ENCODE results near the gene MTA2.
"Not testable (repeated sequence)": the region's sequence is repeated elsewhere in the genome, so short reads cannot be mapped to it uniquely, and the experiment has no call there.

Gene MTA2

GRCh38 chr11:62588966-62589637 is 12.6 kb downstream of the MTA2 start:
- H3K36me3 ChIP-seq (ENCODE audit: low read depth), result peaks cover 66% of the 10 kb centered on the region
- H3K4me3 ChIP-seq (ENCODE audit: severe bottlenecking), result no peak overlapping the region
- H3K4me1 ChIP-seq (ENCODE audit: insufficient read depth, poor library complexity, severe bottlenecking), result peaks cover 4% of the 10 kb centered on the region
- H3K9me3 ChIP-seq (ENCODE audit: severe bottlenecking), result no peaks in the 10 kb centered on the region
- H3K27ac ChIP-seq (ENCODE audit: poor library complexity, severe bottlenecking), result no peak overlapping the region
- no peak for DNase-seq (ENCODE audit: low spot score)
- no peak for ATAC-seq (ENCODE audit: low read depth)
- no peaks in the 10 kb centered on the region for H3K27me3 ChIP-seq (ENCODE audit: insufficient read depth, poor library complexity, severe bottlenecking)
- TF ChIP-seq CTCF (IDR thresholded peaks at IDR 0.05; ENCODE audit: poor library complexity, severe bottlenecking), result peak; percentile 43

GRCh38 chr11:62585356-62585755 is 16.3 kb downstream of the MTA2 start:
- not testable (repeated sequence) for DNase-seq (ENCODE audit: low spot score); ATAC-seq (ENCODE audit: low read depth); H3K27me3 ChIP-seq (ENCODE audit: insufficient read depth, poor library complexity, severe bottlenecking); H3K4me1 ChIP-seq (ENCODE audit: insufficient read depth, poor library complexity, severe bottlenecking); H3K4me3 ChIP-seq (ENCODE audit: severe bottlenecking); H3K9me3 ChIP-seq (ENCODE audit: severe bottlenecking); H3K27ac ChIP-seq (ENCODE audit: poor library complexity, severe bottlenecking)
- peaks cover 71% of the 10 kb centered on the region for H3K36me3 ChIP-seq (ENCODE audit: low read depth)

- H3K27ac ChIP-seq (ENCODE audit: poor library complexity, severe bottlenecking); H3K4me1 ChIP-seq (ENCODE audit: insufficient read depth, poor library complexity, severe bottlenecking); ATAC-seq (ENCODE audit: low read depth); H3K4me3 ChIP-seq (ENCODE audit: severe bottlenecking); H3K27me3 ChIP-seq (ENCODE audit: insufficient read depth, poor library complexity, severe bottlenecking); DNase-seq (ENCODE audit: low spot score); H3K9me3 ChIP-seq (ENCODE audit: severe bottlenecking): not testable (repeated sequence)
- peaks cover 56% of the 10 kb centered on the region for H3K36me3 ChIP-seq (ENCODE audit: low read depth)
Measured at GRCh38 chr11:62581735-62582134, 19.9 kb downstream of the MTA2 start.

- no peak for ATAC-seq (ENCODE audit: low read depth)
- peaks cover 50% of the 10 kb centered on the region for H3K36me3 ChIP-seq (ENCODE audit: low read depth)
- TF ChIP-seq CTCF (IDR thresholded peaks at IDR 0.05; ENCODE audit: poor library complexity, severe bottlenecking), result no peak
- no peak for DNase-seq (ENCODE audit: low spot score)
- no peaks in the 10 kb centered on the region for H3K9me3 ChIP-seq (ENCODE audit: severe bottlenecking)
- no peak overlapping the region for H3K4me3 ChIP-seq (ENCODE audit: severe bottlenecking)
- H3K27me3 ChIP-seq (ENCODE audit: insufficient read depth, poor library complexity, severe bottlenecking), result no peaks in the 10 kb centered on the region
- no peak overlapping the region for H3K27ac ChIP-seq (ENCODE audit: poor library complexity, severe bottlenecking)
- H3K4me1 ChIP-seq (ENCODE audit: insufficient read depth, poor library complexity, severe bottlenecking), result no peaks in the 10 kb centered on the region
Measured at GRCh38 chr11:62580959-62581715, 20.5 kb downstream of the MTA2 start.

- H3K4me3 ChIP-seq (ENCODE audit: severe bottlenecking), result no peak overlapping the region
- DNase-seq (ENCODE audit: low spot score) (no peak), ATAC-seq (ENCODE audit: low read depth) (no peak)
- no peak overlapping the region for H3K27ac ChIP-seq (ENCODE audit: poor library complexity, severe bottlenecking)
- H3K4me1 ChIP-seq (ENCODE audit: insufficient read depth, poor library complexity, severe bottlenecking), result no peaks in the 10 kb centered on the region
- peaks cover 32% of the 10 kb centered on the region for H3K36me3 ChIP-seq (ENCODE audit: low read depth)
- no peaks in the 10 kb centered on the region for H3K9me3 ChIP-seq (ENCODE audit: severe bottlenecking)
- H3K27me3 ChIP-seq (ENCODE audit: insufficient read depth, poor library complexity, severe bottlenecking), result no peaks in the 10 kb centered on the region
- no peak for TF ChIP-seq CTCF (IDR thresholded peaks at IDR 0.05; ENCODE audit: poor library complexity, severe bottlenecking)
Measured at GRCh38 chr11:62579252-62579651, 22.4 kb downstream of the MTA2 start.

GRCh38 chr11:62578541-62578940 is 23.1 kb downstream of the MTA2 start:
- ATAC-seq (ENCODE audit: low read depth) (no peak), DNase-seq (ENCODE audit: low spot score) (no peak)
- Histone ChIP-seq H3K36me3 (ENCODE audit: low read depth) (peaks cover 32% of the 10 kb centered on the region), H3K27me3 (ENCODE audit: insufficient read depth, poor library complexity, severe bottlenecking) (no peaks in the 10 kb centered on the region), H3K4me3 (ENCODE audit: severe bottlenecking) (no peak overlapping the region), H3K27ac (ENCODE audit: poor library complexity, severe bottlenecking) (no peak overlapping the region), H3K9me3 (ENCODE audit: severe bottlenecking) (no peaks in the 10 kb centered on the region), H3K4me1 (ENCODE audit: insufficient read depth, poor library complexity, severe bottlenecking) (no peaks in the 10 kb centered on the region)
- no peak for TF ChIP-seq CTCF (IDR thresholded peaks at IDR 0.05; ENCODE audit: poor library complexity, severe bottlenecking)
